ENCODE results near the gene PTPRD. TPM values are rescaled to one million over a fixed set of nuclear protein-coding genes. Genes with fewer than 3 reads are reported as not detected.

Gene PTPRD
- total RNA-seq, 1 experiment from 2014 or later: 0.02 TPM

DNA sequence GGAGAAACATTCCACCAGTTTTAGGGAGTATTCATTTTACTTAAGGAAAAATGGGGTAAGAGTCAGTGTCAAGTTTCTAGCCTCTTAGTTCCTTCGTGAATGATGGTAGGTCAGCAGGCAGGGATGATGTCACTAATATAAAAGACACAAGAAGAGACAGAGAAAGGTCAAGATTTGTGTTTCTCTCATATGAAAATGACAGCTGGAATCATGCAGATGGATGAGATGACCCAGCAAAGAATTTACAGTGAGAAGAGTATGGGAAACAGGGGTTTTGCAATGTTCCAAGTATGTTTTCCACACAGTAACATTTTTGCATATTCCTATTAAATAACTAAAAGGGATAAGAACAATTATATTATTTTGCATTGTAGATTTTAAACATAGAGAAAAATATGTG lies 2063.6 kb downstream of the PTPRD start:
- BruUV-seq (replicated peaks): no TSS peak
- H3K27ac ChIP-seq (ENCODE audit: low read depth, low read length): no peak overlapping the region
- TF ChIP-seq EZH2 (IDR thresholded peaks at IDR 0.05) (no peak), POLR2AphosphoS5 (IDR thresholded peaks at IDR 0.05; ENCODE audit: low read depth, low read length) (no peak), SP1 (IDR thresholded peaks at IDR 0.05; ENCODE audit: low read depth) (no peak), SRF (IDR thresholded peaks at IDR 0.05; ENCODE audit: low read depth) (no peak)
- TF ChIP-seq, protein P1, sequence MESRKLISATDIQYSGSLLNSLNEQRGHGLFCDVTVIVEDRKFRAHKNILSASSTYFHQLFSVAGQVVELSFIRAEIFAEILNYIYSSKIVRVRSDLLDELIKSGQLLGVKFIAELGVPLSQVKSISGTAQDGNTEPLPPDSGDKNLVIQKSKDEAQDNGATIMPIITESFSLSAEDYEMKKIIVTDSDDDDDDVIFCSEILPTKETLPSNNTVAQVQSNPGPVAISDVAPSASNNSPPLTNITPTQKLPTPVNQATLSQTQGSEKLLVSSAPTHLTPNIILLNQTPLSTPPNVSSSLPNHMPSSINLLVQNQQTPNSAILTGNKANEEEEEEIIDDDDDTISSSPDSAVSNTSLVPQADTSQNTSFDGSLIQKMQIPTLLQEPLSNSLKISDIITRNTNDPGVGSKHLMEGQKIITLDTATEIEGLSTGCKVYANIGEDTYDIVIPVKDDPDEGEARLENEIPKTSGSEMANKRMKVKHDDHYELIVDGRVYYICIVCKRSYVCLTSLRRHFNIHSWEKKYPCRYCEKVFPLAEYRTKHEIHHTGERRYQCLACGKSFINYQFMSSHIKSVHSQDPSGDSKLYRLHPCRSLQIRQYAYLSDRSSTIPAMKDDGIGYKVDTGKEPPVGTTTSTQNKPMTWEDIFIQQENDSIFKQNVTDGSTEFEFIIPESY (IDR thresholded peaks at IDR 0.05; ENCODE audit: extremely low read depth, insufficient replicate concordance, low read length): no peak
- ChIA-PET POLR2A (no interaction called here), CTCF (no interaction called here), RAD21 (ENCODE audit: low non-redundant PET in 1 of 2, low total read pairs in 2 of 2, uncharacterized antibody in 2 of 2, unreplicated experiment in 2 of 2) (no interaction called here)
- H3K9me2 ChIP-seq (ENCODE audit: insufficient read depth): no peaks in the 10 kb centered on the region
- no peak overlapping the region for H3K4me3 ChIP-seq (replicated peaks in 1 of 2; ENCODE audit: low read depth in 1 of 2, low read length in 2 of 2)
- H3K9ac ChIP-seq (ENCODE audit: low read length): no peak overlapping the region
- H2AFZ ChIP-seq (ENCODE audit: low read depth, low read length, poor library complexity, severe bottlenecking): no peak overlapping the region
- no peak overlapping the region for H3K4me2 ChIP-seq (ENCODE audit: low read length)
- H4K20me1 ChIP-seq (ENCODE audit: insufficient read depth): no peaks in the 10 kb centered on the region
- ATAC-seq (no peak), DNase-seq (ENCODE audit: low read depth, low spot score) (no peak)
- no peaks in the 10 kb centered on the region for H3K36me3 ChIP-seq (ENCODE audit: control insufficient read depth in 1 of 2, insufficient read depth in 2 of 2, low read length in 2 of 2)
- intact Hi-C loops (cut with micrococcal nuclease): no loop called here
- H3K9me3 ChIP-seq (ENCODE audit: control insufficient read depth in 1 of 2, insufficient read depth in 1 of 2, low read depth in 1 of 2, low read length in 2 of 2): peaks cover 14 to 32% of the 10 kb centered on the region in 2 experiments; a peak in 2 of 4 replicates
- no peaks in the 10 kb centered on the region for H3K79me2 ChIP-seq (ENCODE audit: insufficient read depth, low read length)
- H3K27me3 ChIP-seq (ENCODE audit: insufficient read depth, low read length): no peaks in the 10 kb centered on the region
- no peaks in the 10 kb centered on the region for H3K4me1 ChIP-seq (ENCODE audit: control insufficient read depth in 1 of 2, insufficient read depth in 2 of 2, low read length in 2 of 2)

DNA sequence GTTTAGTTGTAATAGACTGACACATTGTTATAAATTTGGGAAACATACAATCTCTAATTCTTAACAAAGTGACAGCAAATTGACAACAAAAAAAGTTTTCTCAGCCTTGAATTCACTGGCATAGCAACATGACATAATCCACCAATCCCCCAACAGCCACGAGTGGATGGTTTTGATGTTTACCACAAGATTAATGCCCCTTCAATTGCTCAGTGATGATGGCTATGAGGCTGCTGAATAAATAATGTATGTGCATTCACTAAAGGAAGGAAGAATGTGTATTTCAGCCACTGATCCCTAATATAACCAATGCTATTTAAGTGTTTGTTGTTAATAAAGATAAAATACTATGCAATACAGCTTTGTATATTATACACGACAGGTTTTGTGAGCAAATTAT lies 2069.6 kb downstream of the PTPRD start:
- Histone ChIP-seq H3K4me1 (ENCODE audit: control insufficient read depth in 1 of 2, insufficient read depth in 2 of 2, low read length in 2 of 2) (no peaks in the 10 kb centered on the region), H3K36me3 (ENCODE audit: control insufficient read depth in 1 of 2, insufficient read depth in 2 of 2, low read length in 2 of 2) (no peaks in the 10 kb centered on the region), H3K4me2 (ENCODE audit: low read length) (no peak overlapping the region), H3K4me3 (replicated peaks in 1 of 2; ENCODE audit: low read depth in 1 of 2, low read length in 2 of 2) (no peak overlapping the region), H3K27ac (ENCODE audit: low read depth, low read length) (no peak overlapping the region), H3K27me3 (ENCODE audit: insufficient read depth, low read length) (no peaks in the 10 kb centered on the region), H2AFZ (ENCODE audit: low read depth, low read length, poor library complexity, severe bottlenecking) (no peak overlapping the region), H3K9me2 (ENCODE audit: insufficient read depth) (no peaks in the 10 kb centered on the region), H3K79me2 (ENCODE audit: insufficient read depth, low read length) (no peaks in the 10 kb centered on the region), H3K9me3 (ENCODE audit: control insufficient read depth in 1 of 2, insufficient read depth in 1 of 2, low read depth in 1 of 2, low read length in 2 of 2) (peaks cover 7 to 22% of the 10 kb centered on the region in 2 experiments; a peak in 3 of 4 replicates), H4K20me1 (ENCODE audit: insufficient read depth) (no peaks in the 10 kb centered on the region), H3K9ac (ENCODE audit: low read length) (no peak overlapping the region)
- BruUV-seq (replicated peaks): no TSS peak
- ChIA-PET RAD21 (ENCODE audit: low non-redundant PET in 1 of 2, low total read pairs in 2 of 2, uncharacterized antibody in 2 of 2, unreplicated experiment in 2 of 2) (no interaction called here), CTCF (no interaction called here), POLR2A (no interaction called here)
- DNase-seq (ENCODE audit: low read depth, low spot score) (no peak), ATAC-seq (no peak)
- intact Hi-C loops (cut with micrococcal nuclease): no loop called here
- TF ChIP-seq CBX3 (IDR thresholded peaks at IDR 0.05; ENCODE audit: low read depth) (no peak), YY1 (IDR thresholded peaks at IDR 0.05; ENCODE audit: extremely low read depth, insufficient replicate concordance, low read depth, low read length) (no peak), SIN3A (IDR thresholded peaks at IDR 0.05; ENCODE audit: low read depth) (no peak), SP1 (IDR thresholded peaks at IDR 0.05; ENCODE audit: low read depth) (no peak), TCF7L2 (IDR thresholded peaks at IDR 0.05; ENCODE audit: borderline replicate concordance, extremely low read depth, insufficient read depth, insufficient read length) (no peak), ELF1 (IDR thresholded peaks at IDR 0.05; ENCODE audit: borderline replicate concordance, low read depth) (no peak), POLR2A (IDR thresholded peaks at IDR 0.05; ENCODE audit: borderline replicate concordance, extremely low read depth, insufficient read depth, insufficient read length) (no peak), FOSL1 (IDR thresholded peaks at IDR 0.05; ENCODE audit: low read depth) (no peak), RAD21 (IDR thresholded peaks at IDR 0.05; ENCODE audit: low read depth) (no peak)
- TF ChIP-seq, protein P1 (IDR thresholded peaks at IDR 0.05; ENCODE audit: extremely low read depth, insufficient replicate concordance, low read length): no peak
- TF ChIP-seq, protein P2, sequence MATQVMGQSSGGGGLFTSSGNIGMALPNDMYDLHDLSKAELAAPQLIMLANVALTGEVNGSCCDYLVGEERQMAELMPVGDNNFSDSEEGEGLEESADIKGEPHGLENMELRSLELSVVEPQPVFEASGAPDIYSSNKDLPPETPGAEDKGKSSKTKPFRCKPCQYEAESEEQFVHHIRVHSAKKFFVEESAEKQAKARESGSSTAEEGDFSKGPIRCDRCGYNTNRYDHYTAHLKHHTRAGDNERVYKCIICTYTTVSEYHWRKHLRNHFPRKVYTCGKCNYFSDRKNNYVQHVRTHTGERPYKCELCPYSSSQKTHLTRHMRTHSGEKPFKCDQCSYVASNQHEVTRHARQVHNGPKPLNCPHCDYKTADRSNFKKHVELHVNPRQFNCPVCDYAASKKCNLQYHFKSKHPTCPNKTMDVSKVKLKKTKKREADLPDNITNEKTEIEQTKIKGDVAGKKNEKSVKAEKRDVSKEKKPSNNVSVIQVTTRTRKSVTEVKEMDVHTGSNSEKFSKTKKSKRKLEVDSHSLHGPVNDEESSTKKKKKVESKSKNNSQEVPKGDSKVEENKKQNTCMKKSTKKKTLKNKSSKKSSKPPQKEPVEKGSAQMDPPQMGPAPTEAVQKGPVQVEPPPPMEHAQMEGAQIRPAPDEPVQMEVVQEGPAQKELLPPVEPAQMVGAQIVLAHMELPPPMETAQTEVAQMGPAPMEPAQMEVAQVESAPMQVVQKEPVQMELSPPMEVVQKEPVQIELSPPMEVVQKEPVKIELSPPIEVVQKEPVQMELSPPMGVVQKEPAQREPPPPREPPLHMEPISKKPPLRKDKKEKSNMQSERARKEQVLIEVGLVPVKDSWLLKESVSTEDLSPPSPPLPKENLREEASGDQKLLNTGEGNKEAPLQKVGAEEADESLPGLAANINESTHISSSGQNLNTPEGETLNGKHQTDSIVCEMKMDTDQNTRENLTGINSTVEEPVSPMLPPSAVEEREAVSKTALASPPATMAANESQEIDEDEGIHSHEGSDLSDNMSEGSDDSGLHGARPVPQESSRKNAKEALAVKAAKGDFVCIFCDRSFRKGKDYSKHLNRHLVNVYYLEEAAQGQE (IDR thresholded peaks at IDR 0.05; ENCODE audit: low read depth): no peak
